Right forelimb (tissue), 1 donor: ENCODE measurements around the gene LCE1D.

Experiments
- DNase-seq: peaks from one replicate; pipeline ENCODE4 v3.0.0-alpha.2; 2018

Gene LCE1D

GRCh38 chr1:152817309-152817708 is 20.8 kb downstream of the LCE1D start:
- DNase-seq = no peak

- no peak for DNase-seq
Measured at GRCh38 chr1:152823294-152823693, 26.8 kb downstream of the LCE1D start.

- DNase-seq = no peak
Measured at GRCh38 chr1:152824964-152825363, 28.4 kb downstream of the LCE1D start.

GRCh38 chr1:152827173-152827572 is 30.7 kb downstream of the LCE1D start, which contains the start of gene LCE1A:
TSS of gene LCE1A (plus strand) at chr1:152827473. CDS start at chr1:152827473, 0 bp downstream.
- no peak for DNase-seq

- no peak for DNase-seq
Measured at GRCh38 chr1:152836870-152837269, 40.3 kb downstream of the LCE1D start.

- no peak for DNase-seq
Measured at GRCh38 chr1:152842556-152842955, 46.0 kb downstream of the LCE1D start, which contains the start of gene LCE6A. TSS of gene LCE6A (plus strand) at chr1:152842856. CDS start at chr1:152843521, 665 bp downstream.
